HG02981 (cell line): ENCODE measurements around the gene G6PD.
A peak's percentile ranks its signal among the peaks of the same experiment; 100 is the strongest.
"Not testable (repeated sequence)": the region's sequence is repeated elsewhere in the genome, so short reads cannot be mapped to it uniquely, and the experiment has no call there.

Source experiments
- ATAC-seq: cut with Tn5 transposase; IDR thresholded peaks from one replicate; pipeline ENCODE4 v1.9.1; 2021; ENCODE audit warnings: mild to moderate bottlenecking, moderate library complexity; ENCODE audit not compliant: unreplicated experiment

Gene G6PD

DNA sequence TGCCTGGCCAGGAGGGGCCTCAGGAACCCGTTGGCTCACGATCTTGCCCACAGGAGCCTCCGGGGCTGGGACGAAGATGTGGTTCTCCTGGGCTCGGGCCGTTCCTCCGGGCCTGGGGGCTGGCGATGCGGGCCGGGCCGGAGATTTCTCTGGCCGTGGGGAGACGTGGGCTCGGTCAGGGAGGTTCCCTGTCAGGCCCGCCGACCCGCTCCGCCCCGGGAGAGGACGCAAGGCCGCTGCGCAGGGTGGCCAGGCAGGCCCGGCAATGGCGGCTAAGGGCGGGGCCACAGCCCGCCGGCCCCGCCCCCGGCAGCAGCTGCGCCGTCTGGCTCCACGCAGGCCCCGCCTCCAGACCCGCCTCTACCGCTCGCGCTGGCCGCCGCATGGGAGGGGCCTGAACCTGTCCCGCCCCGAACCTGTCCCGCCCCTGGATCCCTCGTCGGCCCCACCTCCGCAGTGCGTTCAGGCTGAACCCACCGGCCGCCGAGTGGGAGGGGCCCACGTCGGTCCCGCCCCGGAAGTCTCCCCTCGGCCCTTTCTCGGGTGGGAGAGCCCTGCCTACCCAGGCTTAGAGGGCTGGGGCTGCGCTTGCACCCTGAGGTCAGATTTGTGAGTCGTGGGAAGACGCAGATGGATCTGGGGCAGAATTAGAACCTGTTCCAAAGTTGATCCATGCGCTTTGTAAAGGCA lies 30.5 kb downstream of the G6PD start, which contains the start of gene FAM3A:
Gene FAM3A (minus strand): TSS at position 267 of the 690 bp plus-strand sequence. CDS start 460 bp downstream, outside the sequence.
- peak; percentile 94 for ATAC-seq

- no peak for ATAC-seq
These were observed 31.3 kb downstream of the G6PD start for GRCh38 chrX:154515090-154515965.

GRCh38 chrX:154513716-154514115 lies 32.9 kb downstream of the G6PD start:
- no peak for ATAC-seq

DNA sequence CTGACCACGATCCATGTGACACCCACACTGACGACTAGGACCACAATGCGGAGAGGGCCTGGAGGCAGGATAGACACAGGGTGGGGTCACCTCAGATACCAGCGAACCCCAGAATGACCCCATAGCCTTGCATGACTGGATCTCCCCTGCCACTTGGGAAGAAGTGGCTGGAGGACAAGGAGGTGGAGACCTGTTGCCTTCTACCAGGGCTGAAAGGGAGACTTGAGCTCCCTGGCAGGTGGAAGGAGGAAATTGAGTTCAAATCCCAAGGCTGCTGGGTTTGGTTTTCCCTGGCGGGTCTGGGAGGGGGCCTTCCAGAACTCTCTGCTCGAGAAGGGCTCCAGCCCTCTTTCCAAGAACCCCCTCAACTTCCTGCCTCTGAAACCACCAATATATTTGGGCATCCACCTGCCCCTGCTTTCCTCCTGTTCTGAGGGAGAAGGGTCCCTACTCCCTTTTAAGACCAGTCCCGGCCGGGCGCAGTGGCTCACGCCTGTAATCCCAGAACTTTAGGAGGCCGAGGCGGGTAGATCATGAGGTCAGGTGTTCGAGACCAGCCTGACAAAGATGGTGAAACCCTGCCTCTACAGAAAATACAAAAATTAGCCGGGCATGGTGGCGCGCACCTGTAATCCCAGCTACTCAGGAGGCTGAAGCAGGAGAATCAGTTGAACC lies 33.6 kb downstream of the G6PD start:
- ATAC-seq: no peak

- ATAC-seq: no peak
These were observed 34.9 kb downstream of the G6PD start for GRCh38 chrX:154511761-154512160.

GRCh38 chrX:154509455-154509854 lies 37.2 kb downstream of the G6PD start:
- no peak for ATAC-seq

GRCh38 chrX:154508384-154508745 lies 38.3 kb downstream of the G6PD start:
- ATAC-seq: no peak

- ATAC-seq: no peak
These were observed 38.8 kb downstream of the G6PD start for GRCh38 chrX:154507673-154508383.

DNA sequence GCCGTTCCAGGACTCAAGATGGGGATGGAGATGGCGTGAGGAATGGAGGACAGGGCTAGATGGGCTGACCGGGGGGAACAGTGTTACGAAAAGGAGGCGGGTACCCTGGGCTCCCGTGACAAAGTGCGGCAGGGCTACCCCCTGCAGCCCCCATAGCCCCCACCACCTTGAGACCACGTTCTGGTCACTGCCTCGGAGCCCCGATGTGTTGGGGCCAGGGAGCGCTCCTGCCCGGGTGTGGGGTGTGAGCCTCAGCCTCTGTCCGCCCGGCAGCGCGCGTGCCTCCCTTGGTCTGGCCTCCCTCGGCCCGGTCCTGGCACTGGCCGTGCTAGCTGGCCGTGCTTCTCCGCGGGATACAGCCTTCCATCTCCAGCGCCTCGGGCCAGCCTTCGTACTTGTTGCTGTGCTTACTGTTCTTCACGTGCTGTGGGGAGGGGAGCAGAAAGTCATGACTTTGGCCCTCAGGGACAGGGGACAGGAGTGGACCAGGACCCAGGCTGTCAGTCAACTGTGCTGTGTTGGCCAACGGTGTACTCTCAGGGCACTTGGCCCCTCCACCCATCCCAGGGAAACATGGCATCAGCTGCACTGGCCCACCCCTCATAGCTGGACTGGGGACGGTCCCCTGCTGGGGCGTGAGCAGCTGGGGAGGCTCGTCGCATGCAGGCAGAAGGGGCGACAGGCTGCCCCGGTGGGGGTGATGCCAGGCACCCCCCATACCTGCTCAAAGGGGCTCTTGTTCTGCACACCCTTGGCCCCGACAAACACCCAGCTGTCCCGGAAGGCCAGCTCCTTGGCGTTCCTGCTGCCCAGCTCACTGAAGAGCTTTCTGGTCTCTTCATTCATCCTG lies 39.9 kb downstream of the G6PD start:
- ATAC-seq: no peak

- no peak for ATAC-seq
These were observed 40.9 kb downstream of the G6PD start for GRCh38 chrX:154505734-154506133.

DNA sequence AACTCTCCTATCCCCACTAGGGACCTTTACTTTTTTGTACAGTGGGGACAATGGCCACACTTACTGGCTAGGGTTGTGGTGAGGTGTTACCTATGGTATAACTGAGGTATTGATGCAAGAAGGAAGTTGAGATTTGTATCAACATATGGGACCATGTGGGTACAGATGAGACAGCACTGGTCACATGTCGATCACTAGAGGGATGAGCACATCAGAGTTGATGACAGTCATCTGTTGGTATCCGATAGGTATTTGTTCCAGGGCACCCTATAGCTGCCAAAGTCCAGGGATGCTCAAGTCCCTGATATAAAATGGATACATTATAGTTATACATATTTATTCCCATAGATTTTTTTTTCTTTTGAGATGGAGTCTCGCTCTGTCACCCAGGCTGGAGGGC lies 43.7 kb downstream of the G6PD start:
- ATAC-seq: no peak

DNA sequence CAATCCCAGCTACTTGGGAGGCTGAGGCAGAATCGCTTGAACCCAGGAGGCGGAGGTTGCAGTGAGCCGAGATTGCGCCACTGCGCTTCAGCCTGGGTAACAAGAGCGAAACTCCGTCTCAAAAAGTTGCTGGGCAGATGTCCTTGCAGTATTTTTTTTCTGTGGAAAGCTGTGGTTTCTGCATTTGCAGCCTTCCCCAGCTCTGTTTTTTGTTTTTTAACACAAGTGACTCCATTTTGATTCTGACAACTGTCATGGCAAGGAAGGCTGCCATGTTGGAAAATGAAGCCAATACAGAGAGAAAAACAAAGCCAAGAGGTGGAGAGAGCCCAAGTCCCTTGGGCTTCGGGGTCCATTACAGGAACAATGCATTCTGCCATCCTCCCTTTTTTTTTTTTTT lies 44.5 kb downstream of the G6PD start:
- ATAC-seq: no peak

- ATAC-seq: not testable (repeated sequence)
These were observed 45.2 kb downstream of the G6PD start for GRCh38 chrX:154501423-154501822.

DNA sequence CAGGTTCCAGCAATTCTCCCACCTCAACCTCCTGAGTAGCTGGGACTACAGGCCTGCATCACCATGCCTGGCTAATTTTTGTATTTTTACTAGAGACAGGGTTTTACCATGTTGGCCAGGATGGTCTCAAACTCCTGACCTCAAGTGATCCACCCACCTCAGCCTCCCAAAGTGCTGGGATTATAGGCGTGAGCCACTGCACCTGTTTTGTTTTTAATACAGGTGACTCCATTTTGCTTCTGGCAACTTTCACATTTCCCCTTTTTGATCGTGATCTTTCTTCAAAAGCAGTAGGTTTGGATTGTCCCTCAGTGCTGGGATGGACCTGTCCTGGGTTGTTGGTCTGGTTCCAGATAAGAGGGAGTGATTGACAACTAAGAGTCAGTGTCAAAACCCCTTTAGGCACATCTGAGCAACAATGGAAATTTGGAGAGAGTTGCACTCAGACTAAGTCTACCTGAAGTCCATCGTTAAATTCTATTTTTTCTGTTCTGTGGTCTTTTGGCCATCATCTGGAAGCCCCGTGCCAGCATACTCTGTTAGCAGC lies 50.0 kb downstream of the G6PD start:
- ATAC-seq: not testable (repeated sequence)

GRCh38 chrX:154495472-154495922 lies 51.1 kb downstream of the G6PD start:
- ATAC-seq: no peak

DNA sequence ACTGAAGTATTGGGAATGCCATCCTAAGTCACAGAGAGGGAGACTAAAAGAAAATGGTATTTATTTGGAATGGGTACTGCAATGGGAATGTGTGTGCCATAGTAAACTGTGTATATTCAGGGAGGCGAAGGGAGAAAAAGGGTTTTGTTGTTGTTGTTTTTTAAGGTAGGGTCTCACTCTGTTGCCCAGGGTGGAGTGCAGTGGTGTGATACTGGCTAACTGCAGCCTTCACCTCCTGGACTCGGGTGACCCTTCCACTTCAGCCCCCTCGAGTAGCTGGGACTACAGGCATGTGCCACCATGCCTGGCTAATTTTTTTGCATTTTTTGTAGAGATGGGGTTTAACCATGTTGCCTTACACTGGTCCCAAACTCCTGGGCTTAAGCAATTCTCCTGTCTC lies 51.9 kb downstream of the G6PD start:
- no peak for ATAC-seq

DNA sequence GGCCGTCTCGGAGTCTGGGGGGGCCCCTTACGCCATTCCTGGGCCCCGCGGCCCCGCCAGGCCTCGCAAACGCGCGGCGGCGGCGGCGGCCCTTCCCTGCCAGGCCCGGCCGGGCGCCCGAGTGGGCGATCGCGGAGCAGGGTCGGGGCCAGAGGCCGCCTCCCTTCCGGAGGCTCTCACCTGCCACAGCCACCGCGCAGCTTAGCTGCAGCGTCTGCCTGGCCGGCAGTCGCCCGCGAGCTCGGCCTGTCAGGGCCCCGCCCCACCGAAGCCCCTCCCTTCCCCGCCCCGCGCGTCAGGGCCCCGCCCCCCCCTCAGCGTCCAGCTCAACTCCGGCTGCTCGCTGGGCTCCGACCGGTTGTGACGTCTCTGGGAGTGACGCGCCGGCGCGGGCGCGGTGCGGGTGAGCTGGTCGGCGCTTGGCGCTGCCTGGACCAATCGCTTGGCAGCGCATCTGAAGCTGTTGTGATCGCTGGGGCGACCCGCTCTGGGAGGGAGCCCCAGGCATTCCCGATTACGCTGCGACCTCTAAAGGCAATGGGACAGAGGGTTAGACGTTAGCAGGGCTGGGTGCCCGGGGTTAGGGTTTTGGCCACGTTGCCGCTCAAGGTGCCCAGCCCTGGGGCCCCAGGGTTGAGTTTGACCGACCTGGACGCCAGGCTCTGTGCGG lies 56.1 kb downstream of the G6PD start, which contains the start of gene SLC10A3:
Gene SLC10A3 (minus strand): TSS at position 216 of the 670 bp plus-strand sequence. CDS start 1,689 bp downstream, outside the sequence.
- ATAC-seq: peak; percentile 85

DNA sequence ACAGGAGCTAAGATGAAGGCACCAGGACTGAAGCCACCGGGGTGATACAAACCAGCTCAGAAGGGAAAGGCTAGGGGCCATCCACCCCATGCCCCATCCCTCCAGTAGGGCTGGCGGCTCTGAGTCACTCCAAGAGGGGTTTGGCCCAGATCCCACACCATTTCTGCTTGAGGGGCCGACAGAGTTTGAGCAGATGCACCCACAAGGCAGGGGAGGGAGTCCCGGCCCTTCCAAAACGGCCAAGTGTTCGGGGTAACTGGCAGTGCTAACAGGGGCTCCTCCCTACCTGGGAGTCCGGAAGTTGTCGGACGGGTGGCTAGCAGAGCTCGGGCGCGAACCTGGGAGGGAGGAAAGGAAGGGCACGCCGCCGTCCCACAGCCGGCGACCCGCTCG lies 56.6 kb downstream of the G6PD start:
- ATAC-seq: peak; percentile 26

DNA sequence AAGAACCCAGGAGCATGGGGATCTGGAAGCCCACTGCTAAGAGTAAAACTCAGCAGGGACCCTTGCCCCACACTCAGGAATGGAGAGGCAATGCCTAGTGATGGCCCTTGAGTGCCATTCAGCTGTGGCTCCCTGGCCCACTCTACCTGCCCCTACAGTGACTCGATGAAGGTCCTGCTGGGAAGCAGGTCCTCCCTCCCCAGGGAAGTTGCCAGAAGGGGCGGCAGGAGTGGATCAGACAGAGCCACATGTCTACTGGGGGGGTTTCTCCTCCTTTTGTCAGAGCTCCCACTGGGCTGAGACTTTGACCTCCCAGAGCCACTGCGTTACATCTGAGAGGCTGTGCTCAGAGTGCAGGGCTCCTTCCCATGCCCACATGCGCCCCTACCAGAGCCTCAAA lies 57.5 kb downstream of the G6PD start:
- ATAC-seq: no peak
